HG03342 (cell line): ENCODE data around the gene GPR42.

ENCODE experiments used
- ATAC-seq: cut with Tn5 transposase; IDR thresholded peaks from one replicate; pipeline ENCODE4 v1.9.1; 2021; ENCODE audit warnings: mild to moderate bottlenecking, moderate library complexity; ENCODE audit not compliant: unreplicated experiment

Gene GPR42

GRCh38 chr19:35417713-35418534 is 47.1 kb downstream of the GPR42 start:
- no peak for ATAC-seq

GRCh38 chr19:35419046-35419445 is 48.2 kb downstream of the GPR42 start:
- ATAC-seq = no peak

GRCh38 chr19:35419805-35420204 is 48.9 kb downstream of the GPR42 start:
- no peak for ATAC-seq

- no peak for ATAC-seq
Measured at GRCh38 chr19:35421362-35421761, 50.5 kb downstream of the GPR42 start.
